Measurements from ENCODE around the gene IFNL1.

GRCh38 chr19:39339674-39340073, 43.5 kb downstream of the IFNL1 start:
- TF ChIP-seq CTCF (IDR thresholded peaks at IDR 0.05) (no peak), EZH2 (IDR thresholded peaks at IDR 0.05; ENCODE audit: borderline replicate concordance, insufficient read depth, low read depth, low read length, poor library complexity, severe bottlenecking) (no peak)

Data from B cell (primary cell).